SK-N-MC (cell line): ENCODE data around the gene ATF1.

Source experiments
- EZH2 ChIP-seq: fragments of 200-600 bp; sonication (generic); IDR thresholded peaks from one replicate; pipeline ENCODE4 v1.6.1; 2017; ENCODE audit warnings: antibody characterized with exemption
- FOXP2 ChIP-seq: optimal IDR thresholded peaks from 2 replicates; pipeline ENCODE3; 2011; ENCODE audit warnings: mild to moderate bottlenecking, moderate library complexity; ENCODE audit not compliant: insufficient read depth; ENCODE audit errors: extremely low read length, control extremely low read depth
- POLR2AphosphoS5 ChIP-seq: IDR thresholded peaks from 2 replicates; pipeline ENCODE4 v1.6.1; 2012; ENCODE audit warnings: mild to moderate bottlenecking, low read depth, low read length, borderline replicate concordance

GRCh38 chr12:50788561-50788960 is 24.7 kb downstream of the ATF1 start:
- TF ChIP-seq POLR2AphosphoS5 = no peak
- TF ChIP-seq EZH2 = no peak
- TF ChIP-seq FOXP2 = no peak
